Activated T-cell treated with anti-CD3 and anti-CD28 coated beads for 24 hours (primary cell): Measurements from ENCODE around the gene PCSK1.
"Not testable (repeated sequence)": the region's sequence is repeated elsewhere in the genome, so short reads cannot be mapped to it uniquely, and the experiment has no call there.

Source experiments
- DNase-seq: peaks from one replicate; pipeline ENCODE4 v3.0.0-alpha.2; 2020; ENCODE audit warnings: low read depth

PCSK1 gene

DNA sequence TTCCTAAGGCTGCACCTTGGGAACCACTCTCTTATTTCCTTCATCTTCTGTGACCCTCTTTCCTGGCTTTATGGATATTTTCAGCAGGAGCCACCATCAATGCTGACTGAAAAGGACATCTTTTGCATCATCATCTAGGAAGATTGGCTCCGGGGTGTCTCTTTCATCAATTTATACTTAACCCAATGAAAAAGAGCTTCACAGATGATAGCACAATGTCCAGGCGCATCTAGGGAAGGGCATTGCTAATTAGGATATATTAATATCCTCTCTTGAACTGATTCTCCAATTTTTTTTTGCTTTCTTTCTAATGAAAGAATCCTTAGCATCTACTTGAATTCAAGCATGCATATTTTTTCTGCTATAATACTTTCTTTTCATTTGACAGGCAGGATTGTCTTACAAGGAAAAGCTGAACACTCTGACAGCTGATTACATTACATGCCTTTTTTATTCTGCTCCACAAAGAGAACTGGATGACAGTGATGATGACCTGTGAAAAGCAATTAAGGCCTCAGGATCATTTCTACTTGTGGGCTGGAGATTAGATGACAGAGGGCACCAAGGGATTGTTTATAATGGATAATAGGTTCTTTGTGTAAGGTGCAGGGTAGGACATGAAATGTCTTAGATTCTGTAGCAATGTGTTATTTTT is 60.2 kb downstream of the PCSK1 start:
- DNase-seq: no peak

GRCh38 chr5:96370976-96371375 is 62.1 kb downstream of the PCSK1 start:
- no peak for DNase-seq

GRCh38 chr5:96367337-96367736 is 65.7 kb downstream of the PCSK1 start:
- not testable (repeated sequence) for DNase-seq

- no peak for DNase-seq
Observed at GRCh38 chr5:96354237-96354636, 78.8 kb downstream of the PCSK1 start.

DNA sequence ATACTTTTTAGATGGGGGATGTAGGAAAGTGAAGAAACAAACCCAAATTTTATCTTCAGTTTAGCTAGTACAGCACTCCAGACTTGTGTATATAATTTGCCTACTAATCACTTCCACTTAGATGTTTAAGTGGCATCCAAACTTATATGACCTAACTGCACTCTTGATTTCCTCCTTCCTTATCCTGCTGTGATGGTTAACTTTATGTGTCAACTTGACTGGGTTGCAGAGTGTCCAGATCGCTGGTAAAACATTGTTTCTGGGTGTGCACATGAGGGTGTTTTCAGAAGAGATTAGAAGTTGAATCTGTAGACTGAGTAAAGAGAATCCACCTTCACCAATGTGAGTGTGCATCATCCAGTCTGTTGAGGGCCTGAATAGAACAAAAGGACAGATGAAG is 79.8 kb downstream of the PCSK1 start:
- no peak for DNase-seq

- no peak for DNase-seq
Observed at GRCh38 chr5:96350678-96351077, 82.4 kb downstream of the PCSK1 start.

- no peak for DNase-seq
Observed at GRCh38 chr5:96348536-96348935, 84.5 kb downstream of the PCSK1 start.

DNA sequence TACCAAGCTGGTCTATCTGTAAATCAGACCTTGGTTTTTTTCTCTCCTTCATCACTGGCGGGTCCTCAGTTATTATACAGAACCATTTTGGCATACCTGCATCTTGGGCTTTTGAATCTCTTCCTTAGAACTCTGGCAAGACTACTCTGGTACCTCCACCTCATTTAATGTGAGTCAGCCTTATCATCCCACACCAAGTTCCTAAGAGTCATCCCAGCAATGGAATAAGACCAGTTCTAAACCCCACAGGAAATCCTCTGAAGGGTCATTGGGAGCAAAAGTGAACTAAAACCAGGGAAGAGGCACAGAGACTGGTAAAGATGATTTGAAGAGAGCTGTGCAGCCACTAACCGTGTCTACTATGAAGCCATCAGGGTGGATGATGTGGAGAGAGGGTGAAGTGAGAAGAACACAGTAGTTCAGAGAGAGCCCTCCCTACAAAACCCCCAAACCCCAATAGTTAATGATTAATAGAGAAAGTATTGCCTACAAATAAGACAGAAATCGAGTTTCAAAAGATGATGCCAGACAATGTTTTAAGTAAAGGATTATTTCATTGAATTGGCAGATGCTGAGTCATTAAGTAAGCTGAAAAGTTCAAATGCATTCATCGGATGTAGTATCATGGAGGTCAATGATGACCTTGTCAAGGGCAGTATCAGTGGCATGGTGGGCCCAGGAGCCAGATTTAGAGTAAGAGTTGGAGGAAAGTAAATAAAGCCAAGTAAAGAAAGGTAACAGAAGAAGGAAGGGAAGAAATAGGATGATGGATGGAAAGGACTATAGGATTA is 85.4 kb downstream of the PCSK1 start:
- DNase-seq: no peak

- DNase-seq: no peak
Observed at GRCh38 chr5:96344678-96345577, 88.1 kb downstream of the PCSK1 start.

- DNase-seq: no peak
Observed at GRCh38 chr5:96343094-96343493, 90.0 kb downstream of the PCSK1 start.

DNA sequence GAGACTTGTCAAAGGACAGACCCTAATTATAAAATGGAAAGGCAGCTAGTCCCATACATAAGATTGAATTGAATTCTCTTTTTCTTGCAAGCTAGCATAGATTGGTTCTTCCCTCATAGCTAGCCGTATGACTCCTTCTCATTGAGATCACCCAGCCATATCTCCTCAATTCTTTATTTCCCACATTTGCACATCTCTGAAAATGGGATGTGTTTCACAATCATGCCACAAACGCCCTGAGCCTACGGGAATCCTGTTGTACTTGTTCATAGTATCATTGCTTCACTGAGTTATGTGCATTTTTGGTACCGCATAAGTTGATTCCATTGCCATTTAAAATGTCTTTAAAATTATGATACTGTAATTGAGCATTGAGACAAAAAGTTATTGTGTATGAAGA is 90.5 kb downstream of the PCSK1 start:
- DNase-seq: no peak
